Endothelial cell of umbilical vein (primary cell): ENCODE results near the gene TCF7. TPM values are rescaled to one million over a fixed set of nuclear protein-coding genes. Genes with fewer than 3 reads are reported as not detected.

Source experiments
- BruUV-seq: library from RNA; stranded (reverse); fragments of 400-500 nt; replicated peaks from 2 replicates; lab custom pipeline; 2021; lab: Mats Ljungman, UMichigan
- CTCF ChIA-PET: fragments of 300-600, 350-600 bp; sonication (Branson Sonifier 250); formaldehyde crosslinking; loops from one replicate; lab custom pipeline; 2021; ENCODE audit warnings: antibody characterized with exemption, inconsistent platforms; lab: Charles Lee
- POLR2A ChIA-PET: fragments of 300-600, 350-600 bp; sonication (Branson Sonifier 250); formaldehyde crosslinking; loops from one replicate; lab custom pipeline; 2021; ENCODE audit warnings: antibody characterized with exemption, inconsistent platforms; lab: Charles Lee
- DNase-seq: peaks from one replicate; pipeline ENCODE4 v3.0.0-alpha.2; 2011; ENCODE audit warnings: low read depth, low spot score
- FAIRE-seq: peaks from 2 replicates; lab custom pipeline; 2011; peaks lifted over from hg19 to GRCh38; lab: Jason Lieb, UNC
- H2AFZ ChIP-seq: 2 replicates; pipeline ENCODE4 v1.6.0; 2012; ENCODE audit warnings: low read depth, low read length, control low read depth, inconsistent platforms
- H3K27ac ChIP-seq: 2 replicates; pipeline ENCODE4 v1.5.1; 2011; ENCODE audit warnings: low read depth, mild to moderate bottlenecking, control low read depth, low read length, moderate library complexity; ENCODE audit not compliant: insufficient read depth
- H3K27me3 ChIP-seq, 2 experiments: 2 replicates each; pipeline versions ENCODE4 v1.6.0 to v1.6.1; 2011; ENCODE audit warnings: low read length in 2 of 2, mixed read lengths in 1 of 2; ENCODE audit not compliant: control insufficient read depth in 2 of 2, insufficient read depth in 2 of 2
- H3K36me3 ChIP-seq, 2 experiments: 2 replicates in 1 of 2; 3 replicates in 1 of 2; pipeline ENCODE4 v1.5.1; 2011; ENCODE audit warnings: low read length in 2 of 2, mild to moderate bottlenecking in 1 of 2, moderate library complexity in 1 of 2; ENCODE audit not compliant: control insufficient read depth in 2 of 2, insufficient read depth in 2 of 2; ENCODE audit errors: extremely low read depth in 1 of 2
- H3K4me1 ChIP-seq: 3 replicates; pipeline ENCODE4 v1.5.1; 2011; ENCODE audit warnings: mild to moderate bottlenecking, low read length; ENCODE audit not compliant: control insufficient read depth, insufficient read depth; ENCODE audit errors: extremely low read depth
- H3K4me2 ChIP-seq: 2 replicates; pipeline ENCODE4 v1.6.1; 2011; ENCODE audit warnings: low read length, control low read depth, mixed read lengths; ENCODE audit not compliant: insufficient read depth
- H3K4me3 ChIP-seq, 3 experiments: fragments of 200-600 bp in 1 of 3; sonication (generic), shearing (Covaris generic) in 1 of 3; replicated peaks in 1 of 3; 2 replicates each; pipeline ENCODE4 v1.5.1; 2011 to 2016; ENCODE audit warnings: control low read depth in 3 of 3, low read length in 3 of 3, mild to moderate bottlenecking in 2 of 3, inconsistent platforms in 1 of 3, low read depth in 1 of 3, moderate library complexity in 1 of 3; ENCODE audit not compliant: insufficient read depth in 1 of 3
- H3K79me2 ChIP-seq: 2 replicates; pipeline ENCODE4 v1.6.0; 2012; ENCODE audit warnings: low read length, inconsistent platforms; ENCODE audit not compliant: control insufficient read depth, insufficient read depth
- H3K9ac ChIP-seq: replicated peaks from 2 replicates; pipeline ENCODE3; 2011; ENCODE audit warnings: low read length, control low read depth; ENCODE audit not compliant: insufficient read depth; ENCODE audit errors: extremely low read depth
- H3K9me1 ChIP-seq: replicated peaks from 3 replicates; pipeline ENCODE4 v1.6.0; 2011; ENCODE audit warnings: mild to moderate bottlenecking, low read length; ENCODE audit not compliant: control insufficient read depth, insufficient read depth; ENCODE audit errors: extremely low read depth
- H3K9me3 ChIP-seq: replicated peaks from 2 replicates; pipeline ENCODE4 v1.5.1; 2012; ENCODE audit warnings: low read length, inconsistent platforms; ENCODE audit not compliant: control insufficient read depth, insufficient read depth
- H4K20me1 ChIP-seq: replicated peaks from 2 replicates; pipeline ENCODE3; 2011; ENCODE audit warnings: mild to moderate bottlenecking, low read length; ENCODE audit not compliant: control insufficient read depth, insufficient read depth; ENCODE audit errors: extremely low read depth
- CTCF ChIP-seq, 2 donors: IDR thresholded peaks; 1 replicate in 1 of 2; 2 replicates in 1 of 2; pipeline ENCODE4 v1.5.1; 2011; ENCODE audit warnings: low read length in 2 of 2, mild to moderate bottlenecking in 2 of 2, moderate library complexity in 2 of 2, control low read depth in 1 of 2, inconsistent platforms in 1 of 2, low read depth in 1 of 2; ENCODE audit not compliant: insufficient read depth in 1 of 2; ENCODE audit errors: extremely low read depth in 1 of 2
- EZH2 ChIP-seq: IDR thresholded peaks from 2 replicates; pipeline ENCODE4 v1.6.1; 2012; ENCODE audit warnings: borderline replicate concordance, low read depth, mild to moderate bottlenecking, moderate library complexity, low read length, inconsistent platforms; ENCODE audit not compliant: severe bottlenecking
- FOS ChIP-seq: IDR thresholded peaks from 2 replicates; pipeline ENCODE4 v1.6.1; 2011; ENCODE audit warnings: mild to moderate bottlenecking, low read length, moderate library complexity, borderline replicate concordance; ENCODE audit not compliant: insufficient read depth
- GATA2 ChIP-seq: IDR thresholded peaks from 2 replicates; pipeline ENCODE4 v1.7.0; 2011; ENCODE audit warnings: low read depth, mild to moderate bottlenecking, moderate library complexity, mixed read lengths, low read length; ENCODE audit not compliant: insufficient read length, insufficient read depth
- JUN ChIP-seq: IDR thresholded peaks from 2 replicates; pipeline ENCODE4 v1.6.1; 2011; ENCODE audit warnings: borderline replicate concordance, low read depth; ENCODE audit not compliant: insufficient read length, insufficient read depth
- MAX ChIP-seq: IDR thresholded peaks from 2 replicates; pipeline ENCODE4 v1.6.1; 2011; ENCODE audit not compliant: insufficient read depth, insufficient read length
- MYC ChIP-seq: IDR thresholded peaks from one replicate; pipeline ENCODE4 v1.6.1; 2011; ENCODE audit warnings: mild to moderate bottlenecking, low read depth, low read length
- POLR2A ChIP-seq: IDR thresholded peaks from 2 replicates; pipeline ENCODE4 v1.6.1; 2012; ENCODE audit warnings: low read depth, mild to moderate bottlenecking, control low read depth, low read length
- POLR2AphosphoS5 ChIP-seq: IDR thresholded peaks from 2 replicates; pipeline ENCODE4 v1.6.1; 2012; ENCODE audit warnings: low read depth, mild to moderate bottlenecking, control low read depth, low read length, moderate library complexity; ENCODE audit not compliant: insufficient read depth
- dilution Hi-C: fragments of 300-500 bp; cut with MboI; formaldehyde crosslinking; loops from one replicate; pipeline ENCODE4 v1.15.0; 2019; ENCODE audit warnings: low sequenced_read_pairs; ENCODE audit not compliant: extremely low pct_ligation_motif_present
- intact Hi-C: fragments of 100-400 bp; cut with micrococcal nuclease; formaldehyde crosslinking; loops from one replicate; pipeline ENCODE4 v1.10.0; 2022
- polyA plus RNA-seq, 4 experiments: library from polyadenylated mRNA; depleted of rRNA in 3 of 4; stranded (reverse) in 3 of 4; unstranded in 1 of 4; fragments of >200 nt; gene quantifications; 2 replicates each; pipeline versions ENCODE4 v1.2.1 to v1.2.3, GENCODE V29; 2011 to 2012; ENCODE audit warnings: missing spikeins in 1 of 4
- total RNA-seq: library from RNA; stranded (reverse); gene quantifications from 2 replicates; pipeline ENCODE4 v1.2.3, GENCODE V29; 2021

Gene TCF7
- total and polyA plus RNA-seq, 2 donors (not counting 3 experiments of a cell fraction or from before 2014, with no cell fraction given): 1.8 to 2.5 TPM

DNA sequence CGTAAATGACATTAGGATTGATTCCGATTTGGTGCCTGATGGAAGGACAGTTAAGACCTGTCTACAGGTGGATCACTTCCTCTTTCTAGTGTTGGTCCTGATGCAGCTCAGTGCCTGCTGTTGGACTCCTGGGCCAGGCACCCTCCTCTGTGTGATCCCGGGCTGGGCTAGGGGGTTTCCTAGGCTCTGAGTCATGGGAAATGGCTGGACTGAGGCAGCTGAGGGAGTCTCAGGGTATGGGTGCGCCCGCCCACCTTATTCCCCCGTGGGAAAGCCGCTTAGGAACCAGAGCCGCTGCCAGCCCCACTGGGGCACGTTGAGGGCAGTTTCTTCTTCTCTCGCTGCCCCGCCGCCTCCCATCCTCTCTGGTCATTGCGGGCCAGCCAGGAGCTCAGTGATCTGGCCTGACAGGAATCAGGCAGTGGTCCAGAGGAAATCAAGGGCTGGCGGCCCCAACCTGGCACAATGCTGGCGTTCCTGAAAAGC lies 12.9 kb downstream of the TCF7 start:
- FAIRE-seq (peak; percentile 46), DNase-seq (peak; percentile 77)
- dilution Hi-C loops: no loop called here
- Histone ChIP-seq H2AFZ (no peak overlapping the region), H3K9me1 (no peaks in the 10 kb centered on the region), H4K20me1 (no peaks in the 10 kb centered on the region), H3K4me1 (peaks cover 9% of the 10 kb centered on the region), H3K79me2 (no peaks in the 10 kb centered on the region), H3K9me3 (no peaks in the 10 kb centered on the region), H3K9ac (no peak overlapping the region), H3K27me3 (no peaks in the 10 kb centered on the region), H3K27ac (peak overlapping the region; percentile 16), H3K36me3 (peaks cover 0 to 3% of the 10 kb centered on the region in 2 experiments), H3K4me2 (no peak overlapping the region), H3K4me3 (no peak overlapping the region)
- no TSS peak for BruUV-seq
- ChIA-PET POLR2A (no interaction called here), CTCF (interaction anchor here (1.2 to 5.6 kb wide), 8 partner anchors 11 to 101 kb away, joined by 3 to 52 read pairs (median 4); no protein-coding TSS in a partner anchor)
- intact Hi-C loops: no loop called here
- TF ChIP-seq POLR2AphosphoS5 (no peak), FOS (no peak), MYC (no peak), JUN (no peak), GATA2 (no peak), CTCF (IDR thresholded peaks at IDR 0.05; ENCODE audit: extremely low read depth in 1 of 2, insufficient read depth in 1 of 2, low read depth in 1 of 2, low read length in 2 of 2) (no peak), MAX (no peak), EZH2 (no peak), POLR2A (no peak)
